ENCODE results near the gene CDH4. TPM values are rescaled to one million over a fixed set of nuclear protein-coding genes. Genes with fewer than 3 reads are reported as not detected.

CDH4 gene
- total RNA-seq, 4 donors from 2014 or later, result under 0.01 to 0.56 (median 0.19) TPM; not detected in 1

- TF ChIP-seq CTCF (IDR thresholded peaks at IDR 0.05), result no peak
- DNase-seq (ENCODE audit: low spot score) (no peak), ATAC-seq (ENCODE audit: low FRiP score) (no peak)
These were observed 487.2 kb downstream of the CDH4 start for GRCh38 chr20:61739086-61739831.

- TF ChIP-seq CTCF (IDR thresholded peaks at IDR 0.05), result no peak
- DNase-seq (ENCODE audit: low spot score), result no peak
- ATAC-seq (ENCODE audit: low FRiP score), result no peak
These were observed 487.7 kb downstream of the CDH4 start for GRCh38 chr20:61739832-61740118.

- ATAC-seq (ENCODE audit: low FRiP score) (no peak), DNase-seq (ENCODE audit: low spot score) (no peak)
- TF ChIP-seq CTCF (IDR thresholded peaks at IDR 0.05), result no peak
These were observed 490.2 kb downstream of the CDH4 start for GRCh38 chr20:61742097-61742825.

- no peak for TF ChIP-seq CTCF (IDR thresholded peaks at IDR 0.05)
- DNase-seq (ENCODE audit: low spot score), result no peak
- ATAC-seq (ENCODE audit: low FRiP score), result no peak
These were observed 491.5 kb downstream of the CDH4 start for GRCh38 chr20:61743606-61744005.

- DNase-seq (ENCODE audit: low spot score), result no peak
- no peak for ATAC-seq (ENCODE audit: low FRiP score)
- no peak for TF ChIP-seq CTCF (IDR thresholded peaks at IDR 0.05)
These were observed 492.8 kb downstream of the CDH4 start for GRCh38 chr20:61744691-61745396.

- TF ChIP-seq CTCF (IDR thresholded peaks at IDR 0.05), result no peak
- DNase-seq (ENCODE audit: low spot score) (no peak), ATAC-seq (ENCODE audit: low FRiP score) (no peak)
These were observed 493.5 kb downstream of the CDH4 start for GRCh38 chr20:61745397-61746146.
